Measurements from ENCODE around the gene OTOGL.

DNA sequence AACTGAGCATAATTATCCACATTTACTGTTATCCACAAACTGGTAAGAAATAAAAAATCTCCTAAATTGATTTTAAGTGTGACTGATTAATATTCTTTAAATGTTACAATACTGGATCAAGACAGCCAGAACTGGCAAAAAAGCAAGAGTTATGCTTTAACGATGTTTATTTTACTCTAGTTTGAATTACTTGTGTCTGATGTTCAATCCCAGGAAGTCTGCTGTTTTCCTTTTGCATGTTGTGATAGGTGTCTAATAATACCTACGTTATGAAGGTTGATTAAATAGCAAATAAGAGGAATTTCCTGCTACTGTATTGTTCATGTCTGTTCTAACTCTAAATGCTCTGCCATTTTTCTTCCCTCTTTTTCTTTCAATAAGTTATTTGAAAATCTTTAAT lies 34.4 kb upstream of the OTOGL start:
- TF ChIP-seq, protein P1, sequence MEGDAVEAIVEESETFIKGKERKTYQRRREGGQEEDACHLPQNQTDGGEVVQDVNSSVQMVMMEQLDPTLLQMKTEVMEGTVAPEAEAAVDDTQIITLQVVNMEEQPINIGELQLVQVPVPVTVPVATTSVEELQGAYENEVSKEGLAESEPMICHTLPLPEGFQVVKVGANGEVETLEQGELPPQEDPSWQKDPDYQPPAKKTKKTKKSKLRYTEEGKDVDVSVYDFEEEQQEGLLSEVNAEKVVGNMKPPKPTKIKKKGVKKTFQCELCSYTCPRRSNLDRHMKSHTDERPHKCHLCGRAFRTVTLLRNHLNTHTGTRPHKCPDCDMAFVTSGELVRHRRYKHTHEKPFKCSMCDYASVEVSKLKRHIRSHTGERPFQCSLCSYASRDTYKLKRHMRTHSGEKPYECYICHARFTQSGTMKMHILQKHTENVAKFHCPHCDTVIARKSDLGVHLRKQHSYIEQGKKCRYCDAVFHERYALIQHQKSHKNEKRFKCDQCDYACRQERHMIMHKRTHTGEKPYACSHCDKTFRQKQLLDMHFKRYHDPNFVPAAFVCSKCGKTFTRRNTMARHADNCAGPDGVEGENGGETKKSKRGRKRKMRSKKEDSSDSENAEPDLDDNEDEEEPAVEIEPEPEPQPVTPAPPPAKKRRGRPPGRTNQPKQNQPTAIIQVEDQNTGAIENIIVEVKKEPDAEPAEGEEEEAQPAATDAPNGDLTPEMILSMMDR (IDR thresholded peaks at IDR 0.05), result no peak
- no peak for TF ChIP-seq POLR2A (IDR thresholded peaks at IDR 0.05)
- TF ChIP-seq POLR2AphosphoS5 (IDR thresholded peaks at IDR 0.05), result no peak

Data from breast epithelium (tissue), 3 donors.